Chondrocyte (in vitro differentiated cells): Measurements from ENCODE around the gene SCN3B. TPM values are rescaled to one million over a fixed set of nuclear protein-coding genes. Genes with fewer than 3 reads are reported as not detected.
"Not testable (repeated sequence)": the region's sequence is repeated elsewhere in the genome, so short reads cannot be mapped to it uniquely, and the experiment has no call there.

Experiments used
- DNase-seq: peaks from one replicate; pipeline ENCODE4 v3.0.0; 2021; ENCODE audit warnings: mixed read lengths, low spot score
- H3K27ac Mint-ChIP-seq: one replicate; pipeline ENCODE4 v1.8.0; 2021; ENCODE audit warnings: mild to moderate bottlenecking, moderate library complexity, mixed read lengths; ENCODE audit not compliant: unreplicated experiment
- H3K27me3 Mint-ChIP-seq: 2 replicates; pipeline ENCODE4 v1.8.0; 2021; ENCODE audit warnings: low read depth, mixed read lengths
- H3K36me3 Mint-ChIP-seq: 2 replicates; pipeline ENCODE4 v1.8.0; 2021; ENCODE audit warnings: low read depth, mixed read lengths
- H3K4me1 Mint-ChIP-seq: 2 replicates; pipeline ENCODE4 v1.8.0; 2021; ENCODE audit warnings: low read depth, mild to moderate bottlenecking, mixed read lengths
- H3K4me3 Mint-ChIP-seq: one replicate; pipeline ENCODE4 v1.8.0; 2021; ENCODE audit warnings: mild to moderate bottlenecking, moderate library complexity, mixed read lengths; ENCODE audit not compliant: unreplicated experiment
- H3K9me3 Mint-ChIP-seq: 2 replicates; pipeline ENCODE4 v1.8.0; 2021; ENCODE audit warnings: low read depth, mixed read lengths
- total RNA-seq: library from RNA; stranded (reverse); gene quantifications from 3 replicates; pipeline ENCODE4 v1.2.1, GENCODE V29; 2021
- TF ChIP-seq, protein P1 (sequence below): fragments of 200-600 bp; sonication (generic); IDR thresholded peaks from 2 replicates; pipeline ENCODE4 v1.5.0; 2021; ENCODE audit warnings: antibody characterized with exemption, mild to moderate bottlenecking, moderate library complexity

Gene SCN3B
- total RNA-seq, 1 donor from 2014 or later: 0.45 TPM

DNA sequence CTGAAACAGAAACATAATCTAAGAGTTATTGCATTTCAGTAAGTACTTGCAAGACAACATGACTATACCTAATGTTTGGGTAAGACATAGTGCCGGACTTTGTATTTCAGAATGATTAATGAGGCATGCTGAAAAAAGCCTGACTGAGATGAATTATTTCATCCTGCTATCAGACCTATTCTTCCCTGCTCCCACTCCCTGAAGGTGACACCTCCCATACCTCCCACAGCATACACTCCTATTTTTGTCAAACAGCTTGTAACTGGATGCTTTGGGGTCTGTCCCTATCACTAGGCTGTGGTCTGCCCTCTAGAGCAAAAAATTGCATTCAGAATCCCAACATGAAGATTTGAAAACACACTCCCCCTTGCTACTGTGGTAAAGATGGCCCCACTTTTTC is 10.9 kb upstream of the SCN3B start:
- TF ChIP-seq, protein P1, sequence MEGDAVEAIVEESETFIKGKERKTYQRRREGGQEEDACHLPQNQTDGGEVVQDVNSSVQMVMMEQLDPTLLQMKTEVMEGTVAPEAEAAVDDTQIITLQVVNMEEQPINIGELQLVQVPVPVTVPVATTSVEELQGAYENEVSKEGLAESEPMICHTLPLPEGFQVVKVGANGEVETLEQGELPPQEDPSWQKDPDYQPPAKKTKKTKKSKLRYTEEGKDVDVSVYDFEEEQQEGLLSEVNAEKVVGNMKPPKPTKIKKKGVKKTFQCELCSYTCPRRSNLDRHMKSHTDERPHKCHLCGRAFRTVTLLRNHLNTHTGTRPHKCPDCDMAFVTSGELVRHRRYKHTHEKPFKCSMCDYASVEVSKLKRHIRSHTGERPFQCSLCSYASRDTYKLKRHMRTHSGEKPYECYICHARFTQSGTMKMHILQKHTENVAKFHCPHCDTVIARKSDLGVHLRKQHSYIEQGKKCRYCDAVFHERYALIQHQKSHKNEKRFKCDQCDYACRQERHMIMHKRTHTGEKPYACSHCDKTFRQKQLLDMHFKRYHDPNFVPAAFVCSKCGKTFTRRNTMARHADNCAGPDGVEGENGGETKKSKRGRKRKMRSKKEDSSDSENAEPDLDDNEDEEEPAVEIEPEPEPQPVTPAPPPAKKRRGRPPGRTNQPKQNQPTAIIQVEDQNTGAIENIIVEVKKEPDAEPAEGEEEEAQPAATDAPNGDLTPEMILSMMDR: no peak
- Mint-ChIP-seq H3K9me3 (no peaks in the 10 kb centered on the region), H3K27ac (no peak overlapping the region), H3K4me1 (no peaks in the 10 kb centered on the region), H3K36me3 (no peaks in the 10 kb centered on the region), H3K27me3 (peaks cover 11% of the 10 kb centered on the region), H3K4me3 (no peak overlapping the region)
- DNase-seq: no peak

GRCh38 chr11:123659965-123660364 is 5.5 kb upstream of the SCN3B start:
- H3K27ac Mint-ChIP-seq, H3K4me1 Mint-ChIP-seq, H3K36me3 Mint-ChIP-seq, H3K9me3 Mint-ChIP-seq, H3K4me3 Mint-ChIP-seq, DNase-seq: not testable (repeated sequence)
- H3K27me3 Mint-ChIP-seq: peaks cover 28% of the 10 kb centered on the region

DNA sequence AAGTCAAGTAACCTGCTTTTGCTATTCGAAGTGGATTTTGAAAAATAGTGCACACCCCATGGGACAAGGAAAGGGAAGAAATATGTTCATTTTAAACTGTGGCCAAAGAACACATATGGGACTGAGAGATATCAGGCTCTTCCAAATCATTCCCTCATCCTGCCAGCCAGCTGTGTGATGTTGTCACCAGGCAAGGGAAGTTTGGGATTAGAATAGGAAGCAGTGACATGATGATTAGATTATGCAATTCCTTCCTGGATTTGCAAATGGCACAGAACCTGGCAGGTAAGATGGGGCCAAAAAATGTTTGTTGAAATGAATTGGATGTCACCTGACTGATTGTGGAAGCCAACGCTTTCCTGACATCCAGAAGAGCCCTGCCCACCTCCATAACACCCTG is 4.9 kb upstream of the SCN3B start:
- H3K4me1 Mint-ChIP-seq: no peaks in the 10 kb centered on the region

DNA sequence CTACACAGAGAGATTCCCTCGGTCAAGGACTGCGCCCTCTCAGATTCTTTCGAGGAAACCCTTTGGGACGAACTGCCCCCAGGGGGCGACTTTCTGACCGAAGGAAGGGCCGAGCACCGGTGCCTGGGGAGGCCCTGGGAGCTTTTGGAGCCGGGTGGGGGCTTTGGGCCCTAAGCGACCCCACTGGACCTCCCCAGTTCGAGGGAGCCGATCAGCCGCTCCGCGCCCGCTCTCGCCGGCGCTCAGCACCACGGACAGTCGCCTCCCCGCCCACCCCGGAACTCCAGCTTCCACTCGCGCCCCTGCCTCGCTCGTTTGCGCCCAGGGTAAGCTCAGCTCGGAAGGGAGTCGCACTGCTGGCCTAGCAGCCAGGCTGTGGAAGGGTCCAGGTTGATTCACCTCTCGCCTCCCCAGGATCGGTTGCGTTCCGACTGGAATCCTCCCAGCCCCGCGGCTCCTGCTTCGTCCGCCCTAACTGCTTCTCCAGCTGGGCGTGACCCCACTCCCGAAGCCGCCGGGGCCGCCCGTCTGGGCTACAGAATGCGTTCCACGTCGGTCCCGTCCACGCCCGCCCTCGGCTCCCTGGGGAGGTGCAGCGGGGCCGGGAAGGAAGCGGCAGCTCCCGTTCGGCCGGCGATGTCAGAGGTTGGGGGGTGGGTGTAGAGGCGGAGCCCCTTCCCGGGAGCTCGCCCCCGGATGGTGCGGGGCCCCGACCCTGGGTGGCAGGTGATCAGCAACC is 428 bp downstream of the SCN3B start:
- no peak for DNase-seq
- Mint-ChIP-seq H3K36me3 (no peaks in the 10 kb centered on the region), H3K9me3 (no peaks in the 10 kb centered on the region), H3K4me3 (peak overlapping the region; percentile 76), H3K27ac (no peak overlapping the region), H3K4me1 (peaks cover 5% of the 10 kb centered on the region), H3K27me3 (peaks cover 37% of the 10 kb centered on the region)
- TF ChIP-seq, protein P1: peak; percentile 41

More for the DNA sequence above, 4.9 kb upstream of the SCN3B start:
- no peak for DNase-seq
- no peaks in the 10 kb centered on the region for H3K36me3 Mint-ChIP-seq
- no peak overlapping the region for H3K4me3 Mint-ChIP-seq
- TF ChIP-seq, protein P1: no peak
- H3K27me3 Mint-ChIP-seq: peaks cover 28% of the 10 kb centered on the region
- H3K27ac Mint-ChIP-seq: no peak overlapping the region
- H3K9me3 Mint-ChIP-seq: no peaks in the 10 kb centered on the region

DNA sequence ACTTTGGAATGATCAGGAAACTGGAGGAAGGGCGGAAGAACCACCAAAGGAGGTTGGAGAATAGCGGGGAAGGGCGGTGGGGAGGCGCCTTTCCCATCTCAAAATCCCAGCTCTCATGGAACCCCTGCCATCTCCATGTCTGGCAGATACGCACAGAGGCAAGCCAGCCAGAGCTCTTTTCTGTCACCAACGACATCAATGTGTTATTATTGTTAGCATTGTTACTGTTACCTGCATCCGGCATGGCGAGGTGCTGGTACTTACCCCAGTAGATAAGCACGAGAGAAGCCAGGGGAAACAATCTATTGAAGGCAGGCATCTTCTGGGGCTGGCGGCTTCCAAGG is 969 bp downstream of the SCN3B start:
- Mint-ChIP-seq H3K27ac (no peak overlapping the region), H3K9me3 (no peaks in the 10 kb centered on the region), H3K27me3 (peaks cover 32% of the 10 kb centered on the region), H3K4me1 (peaks cover 5% of the 10 kb centered on the region), H3K36me3 (no peaks in the 10 kb centered on the region), H3K4me3 (peak overlapping the region; percentile 76)
- no peak for DNase-seq
- TF ChIP-seq, protein P1: no peak

GRCh38 chr11:123652599-123652998 is 1.8 kb downstream of the SCN3B start:
- Mint-ChIP-seq H3K36me3 (no peaks in the 10 kb centered on the region), H3K9me3 (no peaks in the 10 kb centered on the region), H3K27ac (no peak overlapping the region), H3K27me3 (peaks cover 26% of the 10 kb centered on the region), H3K4me3 (no peak overlapping the region), H3K4me1 (peaks cover 5% of the 10 kb centered on the region)
- no peak for DNase-seq
- TF ChIP-seq, protein P1: no peak
